PFSK-1 (cell line): ENCODE data around the gene TMEM14A.

Experiments used
- POLR2AphosphoS5 ChIP-seq: IDR thresholded peaks from 2 replicates; pipeline ENCODE4 v1.6.1; 2012; ENCODE audit warnings: low read depth, mild to moderate bottlenecking, control low read depth, low read length, moderate library complexity
- REST ChIP-seq, 2 experiments: IDR thresholded peaks; 2 replicates each; pipeline versions ENCODE4 v1.6.1 to v1.8.0; 2011 to 2012; ENCODE audit warnings: low read depth in 2 of 2, low read length in 2 of 2, control low read depth in 1 of 2, inconsistent platforms in 1 of 2, mild to moderate bottlenecking in 1 of 2, moderate library complexity in 1 of 2; ENCODE audit not compliant: insufficient read depth in 1 of 2

GRCh38 chr6:52720321-52720720, 49.4 kb downstream of the TMEM14A start:
- TF ChIP-seq POLR2AphosphoS5, result no peak
- no peak for TF ChIP-seq REST (IDR thresholded peaks at IDR 0.05; ENCODE audit: insufficient read depth in 1 of 2, low read depth in 2 of 2, low read length in 2 of 2)
